ENCODE measurements around the gene CELSR1. TPM values are rescaled to one million over a fixed set of nuclear protein-coding genes. Genes with fewer than 3 reads are reported as not detected.

Gene CELSR1
- total RNA-seq, 1 donor from 2014 or later: 2.1 TPM

- Histone ChIP-seq H3K27me3 (ENCODE audit: control insufficient read depth in 3 of 3, insufficient read depth in 3 of 3, low read length in 3 of 3) (peaks cover 11 to 28% (median 25%) of the 10 kb centered on the region in 3 donors), H3K4me3 (ENCODE audit: low read length in 3 of 3) (no peak overlapping the region), H3K9me3 (ENCODE audit: control insufficient read depth in 3 of 3, low read length in 3 of 3) (peaks cover 0 to 4% (median 4%) of the 10 kb centered on the region in 3 donors), H3K9ac (ENCODE audit: low read depth in 1 of 3, low read length in 3 of 3) (no peak overlapping the region), H3K36me3 (ENCODE audit: control insufficient read depth in 3 of 3, insufficient read depth in 3 of 3, low read length in 3 of 3) (no peaks in the 10 kb centered on the region), H3K4me1 (ENCODE audit: control insufficient read depth in 3 of 3, insufficient read depth in 3 of 3, low read length in 3 of 3) (no peaks in the 10 kb centered on the region), H3K27ac (ENCODE audit: low read depth, low read length) (no peak overlapping the region)
These were observed 55.3 kb downstream of the CELSR1 start for GRCh38 chr22:46482056-46482675.

- Histone ChIP-seq H3K9ac (ENCODE audit: low read depth in 1 of 3, low read length in 3 of 3) (no peak overlapping the region), H3K4me1 (ENCODE audit: control insufficient read depth in 3 of 3, insufficient read depth in 3 of 3, low read length in 3 of 3) (no peaks in the 10 kb centered on the region), H3K9me3 (ENCODE audit: control insufficient read depth in 3 of 3, low read length in 3 of 3) (peaks cover 0 to 4% (median 4%) of the 10 kb centered on the region in 3 donors)
These were observed 56.0 kb downstream of the CELSR1 start for GRCh38 chr22:46481386-46481785.

GRCh38 chr22:46480396-46480795, 57.0 kb downstream of the CELSR1 start:
- Histone ChIP-seq H3K4me3 (ENCODE audit: low read length in 3 of 3) (no peak overlapping the region), H3K27me3 (ENCODE audit: control insufficient read depth in 3 of 3, insufficient read depth in 3 of 3, low read length in 3 of 3) (peaks cover 13 to 32% (median 29%) of the 10 kb centered on the region in 3 donors), H3K4me1 (ENCODE audit: control insufficient read depth in 3 of 3, insufficient read depth in 3 of 3, low read length in 3 of 3) (no peaks in the 10 kb centered on the region), H3K36me3 (ENCODE audit: control insufficient read depth in 3 of 3, insufficient read depth in 3 of 3, low read length in 3 of 3) (no peaks in the 10 kb centered on the region), H3K9me3 (ENCODE audit: control insufficient read depth in 3 of 3, low read length in 3 of 3) (peaks cover 0 to 4% (median 4%) of the 10 kb centered on the region in 3 donors), H3K27ac (ENCODE audit: low read depth, low read length) (no peak overlapping the region), H3K9ac (ENCODE audit: low read depth in 1 of 3, low read length in 3 of 3) (no peak overlapping the region)

More at GRCh38 chr22:46481386-46481785, 56.0 kb downstream of the CELSR1 start:
- Histone ChIP-seq H3K4me3 (ENCODE audit: low read length in 3 of 3) (no peak overlapping the region), H3K27me3 (ENCODE audit: control insufficient read depth in 3 of 3, insufficient read depth in 3 of 3, low read length in 3 of 3) (peaks cover 13 to 28% (median 28%) of the 10 kb centered on the region in 3 donors), H3K36me3 (ENCODE audit: control insufficient read depth in 3 of 3, insufficient read depth in 3 of 3, low read length in 3 of 3) (no peaks in the 10 kb centered on the region), H3K27ac (ENCODE audit: low read depth, low read length) (no peak overlapping the region)

DNA sequence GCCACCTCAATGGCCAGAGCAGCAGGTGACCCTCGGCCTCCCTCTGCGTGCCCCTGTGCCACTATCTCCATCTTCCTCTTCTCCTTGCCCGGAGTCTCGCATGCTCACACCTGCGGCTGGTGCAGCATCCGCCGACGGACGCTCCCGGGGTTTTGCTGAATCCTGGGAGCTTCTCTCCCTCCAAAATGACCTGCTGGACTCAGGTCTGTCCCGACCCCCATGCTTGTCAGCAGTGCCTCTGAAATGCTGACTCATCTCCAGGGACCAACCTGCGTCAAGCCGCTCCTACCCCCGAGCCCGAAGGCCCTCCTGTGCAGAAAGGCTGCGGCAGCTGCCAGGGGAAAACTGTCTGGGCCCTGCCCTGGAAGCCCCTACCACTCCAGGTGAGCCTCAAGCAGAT, 58.4 kb downstream of the CELSR1 start:
- Histone ChIP-seq H3K27ac (ENCODE audit: low read depth, low read length) (no peak overlapping the region), H3K36me3 (ENCODE audit: control insufficient read depth in 3 of 3, insufficient read depth in 3 of 3, low read length in 3 of 3) (no peaks in the 10 kb centered on the region), H3K9ac (ENCODE audit: low read depth in 1 of 3, low read length in 3 of 3) (no peak overlapping the region), H3K9me3 (ENCODE audit: control insufficient read depth in 3 of 3, low read length in 3 of 3) (peaks cover 0 to 4% (median 4%) of the 10 kb centered on the region in 3 donors), H3K4me1 (ENCODE audit: control insufficient read depth in 3 of 3, insufficient read depth in 3 of 3, low read length in 3 of 3) (no peaks in the 10 kb centered on the region), H3K27me3 (ENCODE audit: control insufficient read depth in 3 of 3, insufficient read depth in 3 of 3, low read length in 3 of 3) (peaks cover 13 to 32% (median 29%) of the 10 kb centered on the region in 3 donors), H3K4me3 (ENCODE audit: low read length in 3 of 3) (no peak overlapping the region)

GRCh38 chr22:46478083-46478551, 59.3 kb downstream of the CELSR1 start:
- H3K36me3 ChIP-seq (ENCODE audit: control insufficient read depth in 3 of 3, insufficient read depth in 3 of 3, low read length in 3 of 3): no peaks in the 10 kb centered on the region
- H3K27ac ChIP-seq (ENCODE audit: low read depth, low read length): no peak overlapping the region
- H3K27me3 ChIP-seq (ENCODE audit: control insufficient read depth in 3 of 3, insufficient read depth in 3 of 3, low read length in 3 of 3): peaks cover 13 to 42% (median 38%) of the 10 kb centered on the region in 3 donors
- H3K9ac ChIP-seq (ENCODE audit: low read depth in 1 of 3, low read length in 3 of 3): no peak overlapping the region
- H3K4me1 ChIP-seq (ENCODE audit: control insufficient read depth in 3 of 3, insufficient read depth in 3 of 3, low read length in 3 of 3): no peaks in the 10 kb centered on the region
- H3K9me3 ChIP-seq (ENCODE audit: control insufficient read depth in 3 of 3, low read length in 3 of 3): peaks cover 0 to 4% (median 4%) of the 10 kb centered on the region in 3 donors
- H3K4me3 ChIP-seq (ENCODE audit: low read length in 3 of 3): no peak overlapping the region

- Histone ChIP-seq H3K4me1 (ENCODE audit: control insufficient read depth in 3 of 3, insufficient read depth in 3 of 3, low read length in 3 of 3) (no peaks in the 10 kb centered on the region), H3K4me3 (ENCODE audit: low read length in 3 of 3) (no peak overlapping the region), H3K9me3 (ENCODE audit: control insufficient read depth in 3 of 3, low read length in 3 of 3) (no peaks in the 10 kb centered on the region), H3K27me3 (ENCODE audit: control insufficient read depth in 3 of 3, insufficient read depth in 3 of 3, low read length in 3 of 3) (peaks cover 13 to 46% (median 45%) of the 10 kb centered on the region in 3 donors), H3K9ac (ENCODE audit: low read depth in 1 of 3, low read length in 3 of 3) (no peak overlapping the region), H3K27ac (ENCODE audit: low read depth, low read length) (no peak overlapping the region), H3K36me3 (ENCODE audit: control insufficient read depth in 3 of 3, insufficient read depth in 3 of 3, low read length in 3 of 3) (no peaks in the 10 kb centered on the region)
These were observed 60.9 kb downstream of the CELSR1 start for GRCh38 chr22:46476547-46476941.

GRCh38 chr22:46473896-46474557, 63.4 kb downstream of the CELSR1 start:
- Histone ChIP-seq H3K27ac (ENCODE audit: low read depth, low read length) (no peak overlapping the region), H3K9ac (ENCODE audit: low read depth in 1 of 3, low read length in 3 of 3) (no peak overlapping the region), H3K4me1 (ENCODE audit: control insufficient read depth in 3 of 3, insufficient read depth in 3 of 3, low read length in 3 of 3) (no peaks in the 10 kb centered on the region), H3K36me3 (ENCODE audit: control insufficient read depth in 3 of 3, insufficient read depth in 3 of 3, low read length in 3 of 3) (no peaks in the 10 kb centered on the region), H3K9me3 (ENCODE audit: control insufficient read depth in 3 of 3, low read length in 3 of 3) (no peaks in the 10 kb centered on the region), H3K4me3 (ENCODE audit: low read length in 3 of 3) (no peak overlapping the region), H3K27me3 (ENCODE audit: control insufficient read depth in 3 of 3, insufficient read depth in 3 of 3, low read length in 3 of 3) (peaks cover 10 to 37% (median 36%) of the 10 kb centered on the region in 3 donors)

DNA sequence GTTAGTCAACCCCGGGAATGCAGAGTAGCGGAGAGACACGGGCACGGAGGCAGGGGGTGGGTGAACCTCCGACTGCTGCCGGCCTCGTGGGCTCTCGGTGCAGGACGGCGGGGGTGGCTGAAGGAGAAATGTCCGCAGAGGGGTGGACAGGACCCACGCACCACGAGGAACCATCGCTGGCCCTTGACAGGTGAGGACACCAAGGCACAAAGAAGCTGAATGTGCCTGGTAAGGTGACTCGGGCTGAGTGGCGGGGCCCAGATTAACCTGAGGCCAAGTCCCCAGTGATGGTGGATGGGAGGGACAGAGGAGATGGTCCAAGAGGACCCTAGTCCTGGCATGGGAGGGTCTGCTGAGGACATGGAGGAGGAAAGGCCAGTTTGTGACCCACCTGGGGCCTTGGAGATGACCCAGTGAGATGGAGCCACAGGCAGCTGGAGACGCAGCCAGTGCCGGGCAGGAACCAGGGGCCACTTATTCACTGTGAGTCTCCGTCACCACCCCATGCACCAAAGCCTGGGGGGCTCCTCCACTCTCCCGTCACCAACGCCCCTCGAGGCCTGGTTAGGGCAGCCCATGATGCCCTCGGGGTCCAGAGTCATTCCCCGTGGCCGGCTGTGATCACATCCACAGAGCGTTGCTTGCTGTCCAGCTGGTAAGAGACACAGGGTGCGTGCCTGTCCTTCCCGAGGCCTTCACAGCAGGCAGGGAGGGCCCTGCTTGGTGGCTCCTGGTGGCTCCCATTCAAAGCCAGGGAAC, 64.2 kb downstream of the CELSR1 start:
- Histone ChIP-seq H3K36me3 (ENCODE audit: control insufficient read depth in 3 of 3, insufficient read depth in 3 of 3, low read length in 3 of 3) (no peaks in the 10 kb centered on the region), H3K9ac (ENCODE audit: low read depth in 1 of 3, low read length in 3 of 3) (no peak overlapping the region), H3K27me3 (ENCODE audit: control insufficient read depth in 3 of 3, insufficient read depth in 3 of 3, low read length in 3 of 3) (peaks cover 8 to 31% (median 31%) of the 10 kb centered on the region in 3 donors), H3K9me3 (ENCODE audit: control insufficient read depth in 3 of 3, low read length in 3 of 3) (no peaks in the 10 kb centered on the region), H3K4me1 (ENCODE audit: control insufficient read depth in 3 of 3, insufficient read depth in 3 of 3, low read length in 3 of 3) (no peaks in the 10 kb centered on the region), H3K4me3 (ENCODE audit: low read length in 3 of 3) (no peak overlapping the region), H3K27ac (ENCODE audit: low read depth, low read length) (no peak overlapping the region)

DNA sequence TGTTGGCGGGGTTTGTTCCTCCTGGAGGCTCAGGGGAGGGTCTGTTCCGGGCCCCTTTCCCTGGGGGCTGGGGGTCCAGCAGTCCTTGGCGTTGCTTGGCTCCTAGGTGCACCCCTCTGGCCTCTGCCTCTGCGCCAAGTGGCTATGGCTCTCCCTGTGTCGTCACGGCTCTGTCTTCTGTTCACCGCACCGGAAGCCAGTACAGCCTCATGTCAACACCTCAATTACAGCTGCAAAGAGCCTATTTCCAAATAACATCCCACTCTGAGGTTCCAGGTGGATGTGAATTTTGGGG, 64.8 kb downstream of the CELSR1 start:
- no peak overlapping the region for H3K9ac ChIP-seq (ENCODE audit: low read depth in 1 of 3, low read length in 3 of 3)
- H3K36me3 ChIP-seq (ENCODE audit: control insufficient read depth in 3 of 3, insufficient read depth in 3 of 3, low read length in 3 of 3): no peaks in the 10 kb centered on the region
- H3K27ac ChIP-seq (ENCODE audit: low read depth, low read length): no peak overlapping the region
- H3K4me3 ChIP-seq (ENCODE audit: low read length in 3 of 3): no peak overlapping the region
- no peaks in the 10 kb centered on the region for H3K9me3 ChIP-seq (ENCODE audit: control insufficient read depth in 3 of 3, low read length in 3 of 3)
- H3K4me1 ChIP-seq (ENCODE audit: control insufficient read depth in 3 of 3, insufficient read depth in 3 of 3, low read length in 3 of 3): no peaks in the 10 kb centered on the region
- H3K27me3 ChIP-seq (ENCODE audit: control insufficient read depth in 3 of 3, insufficient read depth in 3 of 3, low read length in 3 of 3): peaks cover 3 to 29% (median 26%) of the 10 kb centered on the region in 3 donors
